Esophagus (tissue), 2 donors: ENCODE data around the gene DNAJC1. TPM values are rescaled to one million over a fixed set of nuclear protein-coding genes. Genes with fewer than 3 reads are reported as not detected.
"Not testable (repeated sequence)": the region's sequence is repeated elsewhere in the genome, so short reads cannot be mapped to it uniquely, and the experiment has no call there.

ENCODE experiments used
- H3K27ac ChIP-seq, 2 donors: one replicate each; pipeline ENCODE4 v1.5.1; 2013; ENCODE audit warnings: low read depth in 2 of 2, mild to moderate bottlenecking in 2 of 2, inconsistent platforms in 1 of 2, low read length in 1 of 2, moderate library complexity in 1 of 2
- H3K27me3 ChIP-seq, 2 donors: one replicate each; pipeline ENCODE4 v1.6.1; 2013; ENCODE audit warnings: low read length in 2 of 2, control low read depth in 1 of 2, mild to moderate bottlenecking in 1 of 2; ENCODE audit not compliant: insufficient read depth in 2 of 2, control insufficient read depth in 1 of 2
- H3K36me3 ChIP-seq, 2 donors: one replicate each; pipeline ENCODE4 v1.6.1; 2013; ENCODE audit warnings: low read length in 1 of 2; ENCODE audit not compliant: control insufficient read depth in 2 of 2, insufficient read depth in 2 of 2
- H3K4me1 ChIP-seq, 2 donors: one replicate each; pipeline ENCODE4 v1.6.1; 2013; ENCODE audit warnings: low read length in 1 of 2; ENCODE audit not compliant: control insufficient read depth in 2 of 2, insufficient read depth in 2 of 2
- H3K4me3 ChIP-seq, 2 donors: one replicate each; pipeline ENCODE4 v1.5.1; 2013; ENCODE audit warnings: low read length in 2 of 2, mild to moderate bottlenecking in 2 of 2, low read depth in 1 of 2, moderate library complexity in 1 of 2
- H3K9me3 ChIP-seq, 2 donors: one replicate each; pipeline ENCODE4 v1.6.1; 2013; ENCODE audit warnings: mild to moderate bottlenecking in 2 of 2, low read depth in 1 of 2, low read length in 1 of 2, moderate library complexity in 1 of 2; ENCODE audit not compliant: control insufficient read depth in 2 of 2, insufficient read depth in 1 of 2
- WGBS, 2 donors: extraction: QIAGEN DNeasy Blood & Tissue Kit; methylation state at CpG; one replicate each; pipeline ENCODE4 v1.1.7; 2013; 5-methylcytosine and 5-hydroxymethylcytosine counted together
- polyA plus RNA-seq, 2 donors: library from polyadenylated mRNA; stranded (reverse); fragments of 200-250 nt; gene quantifications; one replicate each; pipeline ENCODE4 v1.2.3, GENCODE V29; 2013
- donor health status: healthy with polysubstance abuse.
- donor health status: Bipolar disorder and iron deficiency.

Gene DNAJC1
- polyA plus RNA-seq, 2 donors = 11.6 to 20.1 TPM

GRCh38 chr10:21724020-21724589 lies 279.4 kb downstream of the DNAJC1 start:
- H3K27ac ChIP-seq = no peak overlapping the region
- no peaks in the 10 kb centered on the region for H3K4me1 ChIP-seq
- no peak overlapping the region for H3K4me3 ChIP-seq
- 51 to 54% methylated on average over 7 of the region's 7 CpGs for WGBS, 2 donors
- no peaks in the 10 kb centered on the region for H3K27me3 ChIP-seq
- H3K9me3 ChIP-seq = no peaks in the 10 kb centered on the region
- H3K36me3 ChIP-seq = peaks cover 0 to 2% of the 10 kb centered on the region in 2 donors

GRCh38 chr10:21722209-21722608 lies 281.3 kb downstream of the DNAJC1 start:
- no peaks in the 10 kb centered on the region for H3K9me3 ChIP-seq
- H3K4me1 ChIP-seq = no peaks in the 10 kb centered on the region
- H3K27me3 ChIP-seq = no peaks in the 10 kb centered on the region
- no peak overlapping the region for H3K4me3 ChIP-seq
- H3K27ac ChIP-seq = no peak overlapping the region
- 95 to 98% methylated on average over 2 of the region's 2 CpGs for WGBS, 2 donors
- H3K36me3 ChIP-seq = peaks cover 0 to 2% of the 10 kb centered on the region in 2 donors

- WGBS, 2 donors = 80 to 81% methylated on average over 6 of the region's 6 CpGs
- Histone ChIP-seq H3K27me3 (no peaks in the 10 kb centered on the region), H3K4me3 (no peak overlapping the region), H3K9me3 (no peaks in the 10 kb centered on the region), H3K4me1 (no peaks in the 10 kb centered on the region), H3K27ac (no peak overlapping the region), H3K36me3 (peaks cover 0 to 2% of the 10 kb centered on the region in 2 donors)
Observed at GRCh38 chr10:21721000-21721665, 282.4 kb downstream of the DNAJC1 start.

GRCh38 chr10:21720090-21720489 lies 283.4 kb downstream of the DNAJC1 start:
- H3K27me3 ChIP-seq = no peaks in the 10 kb centered on the region
- H3K36me3 ChIP-seq = peaks cover 0 to 2% of the 10 kb centered on the region in 2 donors
- H3K27ac ChIP-seq = no peak overlapping the region
- H3K4me1 ChIP-seq = no peaks in the 10 kb centered on the region
- 72 to 73% methylated on average over 3 of the region's 3 CpGs for WGBS, 2 donors
- H3K4me3 ChIP-seq = no peak overlapping the region
- no peaks in the 10 kb centered on the region for H3K9me3 ChIP-seq

- no peak overlapping the region for H3K27ac ChIP-seq
- peaks cover 2% of the 10 kb centered on the region in 2 donors for H3K36me3 ChIP-seq
- H3K9me3 ChIP-seq = no peaks in the 10 kb centered on the region
- no peaks in the 10 kb centered on the region for H3K4me1 ChIP-seq
- 51 to 65% methylated on average over 1 of the region's 1 CpG for WGBS, 2 donors
- no peak overlapping the region for H3K4me3 ChIP-seq
- H3K27me3 ChIP-seq = no peaks in the 10 kb centered on the region
Observed at GRCh38 chr10:21719502-21719901, 284.0 kb downstream of the DNAJC1 start.

GRCh38 chr10:21717437-21718054 lies 286.0 kb downstream of the DNAJC1 start:
- H3K27me3 ChIP-seq, H3K36me3 ChIP-seq, H3K4me1 ChIP-seq, H3K9me3 ChIP-seq, H3K27ac ChIP-seq, H3K4me3 ChIP-seq: not testable (repeated sequence)
- WGBS, 2 donors = 97 to 99% methylated on average over 3 of the region's 3 CpGs

- no peaks in the 10 kb centered on the region for H3K4me1 ChIP-seq
- no peaks in the 10 kb centered on the region for H3K27me3 ChIP-seq
- peaks cover 0 to 6% of the 10 kb centered on the region in 2 donors for H3K36me3 ChIP-seq
- H3K9me3 ChIP-seq = no peaks in the 10 kb centered on the region
- WGBS, 2 donors = 38 to 53% methylated on average over 2 of the region's 2 CpGs
- no peak overlapping the region for H3K27ac ChIP-seq
- H3K4me3 ChIP-seq = no peak overlapping the region
Observed at GRCh38 chr10:21715531-21716195, 287.9 kb downstream of the DNAJC1 start.

- 89 to 90% methylated on average over 4 of the region's 4 CpGs for WGBS, 2 donors
- Histone ChIP-seq H3K4me1 (no peaks in the 10 kb centered on the region), H3K36me3 (peaks cover 0 to 6% of the 10 kb centered on the region in 2 donors), H3K9me3 (no peaks in the 10 kb centered on the region), H3K4me3 (no peak overlapping the region), H3K27me3 (no peaks in the 10 kb centered on the region), H3K27ac (no peak overlapping the region)
Observed at GRCh38 chr10:21712975-21713374, 290.6 kb downstream of the DNAJC1 start.

- WGBS, 2 donors = 80 to 86% methylated on average over 3 of the region's 3 CpGs
- H3K4me1 ChIP-seq = peaks cover 6 to 7% of the 10 kb centered on the region in 2 donors
- no peak overlapping the region for H3K27ac ChIP-seq
Observed at GRCh38 chr10:21707498-21707897, 296.0 kb downstream of the DNAJC1 start.

More at GRCh38 chr10:21707498-21707897, 296.0 kb downstream of the DNAJC1 start:
- Histone ChIP-seq H3K27me3 (no peaks in the 10 kb centered on the region), H3K4me3 (no peak overlapping the region), H3K9me3 (no peaks in the 10 kb centered on the region), H3K36me3 (no peaks in the 10 kb centered on the region)
